ENCODE measurements around the gene ORAI3. TPM values are rescaled to one million over a fixed set of nuclear protein-coding genes. Genes with fewer than 3 reads are reported as not detected.
A peak's percentile ranks its signal among the peaks of the same experiment; 100 is the strongest.

ORAI3 gene
- polyA plus RNA-seq, 2 of the 4 experiments (the other 2 are of a cell fraction): 10.5 to 14.1 TPM

DNA sequence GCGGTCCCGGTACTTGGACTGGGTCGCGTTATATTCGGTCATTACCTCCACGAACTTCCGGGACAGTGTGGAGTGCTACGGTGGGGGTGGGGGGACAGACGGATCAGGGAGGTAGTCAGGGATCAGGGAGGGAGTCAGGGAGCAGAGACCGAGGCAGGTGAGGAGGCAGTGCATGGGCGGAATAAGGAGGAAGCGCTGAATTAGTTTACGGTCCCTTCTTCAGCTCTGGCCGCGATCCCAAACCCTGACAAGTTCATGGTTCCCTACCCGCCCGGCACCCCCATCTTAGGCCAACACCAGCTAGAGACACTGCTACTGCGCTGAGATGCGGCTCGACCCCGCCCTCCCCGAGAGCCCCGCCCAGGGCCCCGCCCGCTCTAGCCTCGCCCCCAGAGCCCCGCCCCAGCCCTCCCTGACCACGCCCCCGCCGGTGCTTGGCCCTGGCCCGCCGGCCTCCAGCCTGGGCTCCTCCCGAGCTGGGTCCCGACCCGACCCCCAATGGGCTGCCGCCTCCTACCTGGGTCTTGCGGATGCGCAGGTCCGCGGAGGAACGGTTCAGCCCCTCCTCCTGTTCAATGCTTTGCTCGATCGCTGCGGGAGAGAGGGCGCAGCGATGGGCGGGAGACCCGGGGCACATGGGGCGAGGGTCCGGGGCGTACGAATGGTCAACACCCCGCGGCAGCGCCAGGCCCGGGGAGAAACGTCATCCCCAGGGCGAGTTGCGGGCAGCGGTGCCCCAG lies 48.3 kb downstream of the ORAI3 start (continued):
- TF ChIP-seq CHD2 (IDR thresholded peaks at IDR 0.05; ENCODE audit: low read length, partially characterized antibody) (no peak), ZFP36 (IDR thresholded peaks at IDR 0.05; ENCODE audit: borderline replicate concordance, partially characterized antibody) (no peak), CEBPB (IDR thresholded peaks at IDR 0.05) (no peak), USF2 (IDR thresholded peaks at IDR 0.05) (no peak), JUNB (IDR thresholded peaks at IDR 0.05) (no peak), ZSCAN20 (CRISPR knock-in tag; IDR thresholded peaks at IDR 0.05) (no peak), ZC3H11A (IDR thresholded peaks at IDR 0.05) (no peak), NR3C1 (IDR thresholded peaks at IDR 0.05) (no peak), RNF2 (IDR thresholded peaks at IDR 0.05; ENCODE audit: borderline replicate concordance, low read depth) (no peak), MAFK (IDR thresholded peaks at IDR 0.05; ENCODE audit: partially characterized antibody) (no peak), POLR2AphosphoS2 (conservative IDR thresholded peaks at IDR 0.05; ENCODE audit: low read length) (no peak), REST (IDR thresholded peaks at IDR 0.05) (no peak), HOXA7 (CRISPR knock-in tag; IDR thresholded peaks at IDR 0.05) (peak; percentile 80; the same call in 1 of the 2 replicates), TP53 (CRISPR knock-in tag; IDR thresholded peaks at IDR 0.05) (0 out of 2 replicates have a peak, but pooled peaks have one; percentile 51), MYC (IDR thresholded peaks at IDR 0.05; ENCODE audit: borderline replicate concordance, low read length) (0 out of 2 replicates have a peak, but pooled peaks have one; percentile 42), NPAS2 (CRISPR knock-in tag; IDR thresholded peaks at IDR 0.05; ENCODE audit: borderline replicate concordance) (no peak), FOXS1 (CRISPR knock-in tag; IDR thresholded peaks at IDR 0.05) (no peak), HDAC2 (IDR thresholded peaks at IDR 0.05) (no peak)
- TF ChIP-seq, protein P1, sequence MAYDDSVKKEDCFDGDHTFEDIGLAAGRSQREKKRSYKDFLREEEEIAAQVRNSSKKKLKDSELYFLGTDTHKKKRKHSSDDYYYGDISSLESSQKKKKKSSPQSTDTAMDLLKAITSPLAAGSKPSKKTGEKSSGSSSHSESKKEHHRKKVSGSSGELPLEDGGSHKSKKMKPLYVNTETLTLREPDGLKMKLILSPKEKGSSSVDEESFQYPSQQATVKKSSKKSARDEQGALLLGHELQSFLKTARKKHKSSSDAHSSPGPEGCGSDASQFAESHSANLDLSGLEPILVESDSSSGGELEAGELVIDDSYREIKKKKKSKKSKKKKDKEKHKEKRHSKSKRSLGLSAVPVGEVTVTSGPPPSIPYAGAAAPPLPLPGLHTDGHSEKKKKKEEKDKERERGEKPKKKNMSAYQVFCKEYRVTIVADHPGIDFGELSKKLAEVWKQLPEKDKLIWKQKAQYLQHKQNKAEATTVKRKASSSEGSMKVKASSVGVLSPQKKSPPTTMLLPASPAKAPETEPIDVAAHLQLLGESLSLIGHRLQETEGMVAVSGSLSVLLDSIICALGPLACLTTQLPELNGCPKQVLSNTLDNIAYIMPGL (CRISPR knock-in tag; IDR thresholded peaks at IDR 0.05; ENCODE audit: borderline replicate concordance): no peak
- TF ChIP-seq, protein P2, sequence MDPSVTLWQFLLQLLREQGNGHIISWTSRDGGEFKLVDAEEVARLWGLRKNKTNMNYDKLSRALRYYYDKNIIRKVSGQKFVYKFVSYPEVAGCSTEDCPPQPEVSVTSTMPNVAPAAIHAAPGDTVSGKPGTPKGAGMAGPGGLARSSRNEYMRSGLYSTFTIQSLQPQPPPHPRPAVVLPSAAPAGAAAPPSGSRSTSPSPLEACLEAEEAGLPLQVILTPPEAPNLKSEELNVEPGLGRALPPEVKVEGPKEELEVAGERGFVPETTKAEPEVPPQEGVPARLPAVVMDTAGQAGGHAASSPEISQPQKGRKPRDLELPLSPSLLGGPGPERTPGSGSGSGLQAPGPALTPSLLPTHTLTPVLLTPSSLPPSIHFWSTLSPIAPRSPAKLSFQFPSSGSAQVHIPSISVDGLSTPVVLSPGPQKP (IDR thresholded peaks at IDR 0.05; ENCODE audit: low read depth, low read length): no peak
